ENCODE data around the gene FGGY.

DNA sequence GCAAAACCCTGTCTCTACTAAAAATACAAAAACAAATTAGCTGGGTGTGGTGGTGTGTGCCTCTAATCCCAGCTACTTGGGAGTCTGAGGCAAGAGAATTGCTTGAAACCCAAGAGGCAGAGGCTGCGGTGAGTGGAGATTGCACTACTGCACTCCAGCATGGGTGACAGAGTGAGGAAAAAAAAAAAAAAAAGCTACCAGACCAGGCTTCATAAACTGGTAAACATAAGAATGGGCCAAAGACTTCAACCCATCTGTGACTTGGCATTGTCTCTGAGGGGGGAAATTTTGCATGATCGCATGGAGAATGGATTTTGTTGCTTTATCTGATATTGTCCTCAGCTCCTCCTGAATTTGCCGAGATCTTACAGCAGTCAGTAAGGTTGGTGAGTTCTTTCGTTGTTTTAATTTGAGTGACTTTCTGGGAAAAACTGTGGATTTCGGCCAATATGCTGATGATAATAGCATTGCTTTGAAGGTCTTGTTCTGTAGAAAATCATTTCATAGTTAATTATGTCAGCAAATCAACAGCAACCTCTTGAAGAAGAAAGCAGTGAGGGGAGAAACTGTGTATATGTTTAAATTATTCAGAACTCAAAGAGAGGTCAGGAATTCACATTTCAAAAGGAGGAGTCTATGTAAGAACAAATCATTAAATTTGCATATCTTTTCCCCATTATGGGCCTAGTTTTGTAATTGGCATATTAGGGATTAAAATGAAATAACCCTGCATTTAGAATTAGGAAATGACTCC is 13.1 kb downstream of the FGGY start:
- TF ChIP-seq, protein P1, sequence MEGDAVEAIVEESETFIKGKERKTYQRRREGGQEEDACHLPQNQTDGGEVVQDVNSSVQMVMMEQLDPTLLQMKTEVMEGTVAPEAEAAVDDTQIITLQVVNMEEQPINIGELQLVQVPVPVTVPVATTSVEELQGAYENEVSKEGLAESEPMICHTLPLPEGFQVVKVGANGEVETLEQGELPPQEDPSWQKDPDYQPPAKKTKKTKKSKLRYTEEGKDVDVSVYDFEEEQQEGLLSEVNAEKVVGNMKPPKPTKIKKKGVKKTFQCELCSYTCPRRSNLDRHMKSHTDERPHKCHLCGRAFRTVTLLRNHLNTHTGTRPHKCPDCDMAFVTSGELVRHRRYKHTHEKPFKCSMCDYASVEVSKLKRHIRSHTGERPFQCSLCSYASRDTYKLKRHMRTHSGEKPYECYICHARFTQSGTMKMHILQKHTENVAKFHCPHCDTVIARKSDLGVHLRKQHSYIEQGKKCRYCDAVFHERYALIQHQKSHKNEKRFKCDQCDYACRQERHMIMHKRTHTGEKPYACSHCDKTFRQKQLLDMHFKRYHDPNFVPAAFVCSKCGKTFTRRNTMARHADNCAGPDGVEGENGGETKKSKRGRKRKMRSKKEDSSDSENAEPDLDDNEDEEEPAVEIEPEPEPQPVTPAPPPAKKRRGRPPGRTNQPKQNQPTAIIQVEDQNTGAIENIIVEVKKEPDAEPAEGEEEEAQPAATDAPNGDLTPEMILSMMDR (conservative IDR thresholded peaks at IDR 0.05): no peak
- TF ChIP-seq EZH2 (IDR thresholded peaks at IDR 0.05; ENCODE audit: low read depth): no peak
